ENCODE measurements around the gene ZNRF2.

DNA sequence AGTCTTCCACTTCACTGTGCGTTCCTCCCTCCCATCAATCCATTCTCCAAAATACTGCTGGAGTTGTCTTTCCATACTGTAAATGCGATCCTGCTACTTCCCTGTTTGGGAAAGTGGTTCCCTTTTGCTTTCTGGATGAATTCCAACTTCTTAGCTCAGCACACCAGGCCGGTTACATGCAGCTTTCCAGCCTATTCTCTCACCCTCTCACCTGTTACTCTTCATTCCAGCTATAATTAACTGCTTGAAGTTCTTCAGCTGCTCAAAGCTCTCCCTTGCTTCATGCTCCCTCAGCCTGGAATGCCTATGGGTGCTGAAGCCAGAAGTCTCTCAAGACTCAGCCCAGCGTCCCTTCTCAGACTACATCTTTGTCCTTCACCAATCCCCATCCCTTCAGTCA, 6.0 kb upstream of the ZNRF2 start:
- TF ChIP-seq POLR2A (IDR thresholded peaks at IDR 0.05), result no peak
- TF ChIP-seq, protein P1, sequence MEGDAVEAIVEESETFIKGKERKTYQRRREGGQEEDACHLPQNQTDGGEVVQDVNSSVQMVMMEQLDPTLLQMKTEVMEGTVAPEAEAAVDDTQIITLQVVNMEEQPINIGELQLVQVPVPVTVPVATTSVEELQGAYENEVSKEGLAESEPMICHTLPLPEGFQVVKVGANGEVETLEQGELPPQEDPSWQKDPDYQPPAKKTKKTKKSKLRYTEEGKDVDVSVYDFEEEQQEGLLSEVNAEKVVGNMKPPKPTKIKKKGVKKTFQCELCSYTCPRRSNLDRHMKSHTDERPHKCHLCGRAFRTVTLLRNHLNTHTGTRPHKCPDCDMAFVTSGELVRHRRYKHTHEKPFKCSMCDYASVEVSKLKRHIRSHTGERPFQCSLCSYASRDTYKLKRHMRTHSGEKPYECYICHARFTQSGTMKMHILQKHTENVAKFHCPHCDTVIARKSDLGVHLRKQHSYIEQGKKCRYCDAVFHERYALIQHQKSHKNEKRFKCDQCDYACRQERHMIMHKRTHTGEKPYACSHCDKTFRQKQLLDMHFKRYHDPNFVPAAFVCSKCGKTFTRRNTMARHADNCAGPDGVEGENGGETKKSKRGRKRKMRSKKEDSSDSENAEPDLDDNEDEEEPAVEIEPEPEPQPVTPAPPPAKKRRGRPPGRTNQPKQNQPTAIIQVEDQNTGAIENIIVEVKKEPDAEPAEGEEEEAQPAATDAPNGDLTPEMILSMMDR (IDR thresholded peaks at IDR 0.05), result no peak
